Sciatic nerve (tissue), 2 donors: ENCODE data around the gene CRYBG1. TPM values are rescaled to one million over a fixed set of nuclear protein-coding genes. Genes with fewer than 3 reads are reported as not detected.
A peak's percentile ranks its signal among the peaks of the same experiment; 100 is the strongest.
"Not testable (repeated sequence)": the region's sequence is repeated elsewhere in the genome, so short reads cannot be mapped to it uniquely, and the experiment has no call there.

Experiments used
- ATAC-seq: fragments of 200-7000 bp; cut with Tn5 transposase; one replicate; pipeline ENCODE4 v1.9.1; 2020; ENCODE audit warnings: mild to moderate bottlenecking, moderate library complexity
- DNase-seq: peaks from one replicate; pipeline ENCODE4 v3.0.0-alpha.2; 2020; ENCODE audit warnings: low spot score
- intact Hi-C: fragments of 100-400 bp; cut with DNase I; formaldehyde crosslinking; loops from one replicate; pipeline ENCODE4 v1.14.2; 2022
- total RNA-seq: library from RNA; stranded (reverse); fragmentation: NEBNext Ultra II Directional; extraction: Animal tissue kit (Norgen Biotek cat#: 25700); gene quantifications from one replicate; pipeline ENCODE4 v1.2.1, GENCODE V29; 2021
- donor health status: DM: no; HTN: no; CAD: no.
- donor health status: DM: no; HTN: no; CAD: no.

The CRYBG1 gene
- total RNA-seq, 1 donor from 2014 or later: 10.7 TPM

- intact Hi-C loops: no loop called here
- DNase-seq: no peak
- ATAC-seq: no peak
Measured at GRCh38 chr6:106514583-106514885, 154.0 kb downstream of the CRYBG1 start.

- DNase-seq, intact Hi-C loops, ATAC-seq: not testable (repeated sequence)
Measured at GRCh38 chr6:106515582-106515981, 155.1 kb downstream of the CRYBG1 start.

GRCh38 chr6:106516616-106517015 lies 156.1 kb downstream of the CRYBG1 start:
- intact Hi-C loops: no loop called here
- ATAC-seq (no peak), DNase-seq (no peak)

GRCh38 chr6:106517706-106518105 lies 157.2 kb downstream of the CRYBG1 start:
- ATAC-seq: no peak
- intact Hi-C loops: no loop called here
- DNase-seq: no peak

DNA sequence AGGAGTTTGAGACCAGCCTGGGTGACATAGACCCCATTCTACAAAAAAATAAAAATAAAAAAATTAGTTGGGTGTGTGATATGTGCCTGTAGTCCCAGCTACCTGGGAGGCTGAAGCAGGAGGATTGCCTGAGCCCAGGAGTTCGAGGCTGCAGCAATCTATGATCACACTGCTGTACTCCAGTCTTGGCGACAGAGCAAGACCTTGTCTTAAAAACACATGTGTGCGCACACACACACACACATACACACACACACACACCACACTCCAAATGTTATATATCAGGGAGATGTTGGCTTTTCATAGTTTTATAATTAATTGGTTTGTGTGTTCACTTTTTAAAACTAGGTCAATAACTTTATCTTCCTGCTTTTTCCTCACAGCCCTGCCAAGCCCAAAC lies 158.2 kb downstream of the CRYBG1 start:
- ATAC-seq (no peak), DNase-seq (no peak)
- intact Hi-C loops: no loop called here

- intact Hi-C loops: no loop called here
- DNase-seq: no peak
Measured at GRCh38 chr6:106519460-106520394, 159.2 kb downstream of the CRYBG1 start.

DNA sequence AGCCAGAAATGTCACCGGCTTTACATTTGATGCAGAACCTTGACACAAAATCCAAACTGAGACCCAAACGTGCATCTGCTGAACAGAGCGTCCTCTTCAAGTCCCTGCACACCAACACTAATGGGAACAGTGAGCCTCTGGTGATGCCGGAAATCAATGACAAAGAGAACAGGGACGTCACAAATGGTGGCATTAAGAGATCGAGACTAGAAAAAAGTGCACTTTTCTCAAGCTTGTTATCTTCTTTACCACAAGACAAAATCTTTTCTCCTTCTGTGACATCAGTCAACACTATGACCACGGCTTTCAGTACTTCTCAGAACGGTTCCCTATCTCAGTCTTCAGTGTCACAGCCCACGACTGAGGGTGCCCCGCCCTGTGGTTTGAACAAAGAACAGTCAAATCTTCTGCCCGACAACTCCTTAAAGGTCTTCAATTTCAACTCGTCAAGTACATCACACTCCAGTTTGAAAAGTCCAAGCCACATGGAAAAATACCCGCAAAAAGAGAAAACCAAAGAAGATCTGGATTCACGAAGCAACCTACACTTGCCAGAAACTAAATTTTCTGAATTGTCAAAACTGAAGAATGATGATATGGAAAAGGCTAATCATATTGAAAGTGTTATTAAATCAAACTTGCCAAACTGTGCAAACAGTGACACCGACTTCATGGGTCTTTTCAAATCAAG lies 160.3 kb downstream of the CRYBG1 start:
- no peak for DNase-seq
- intact Hi-C loops: no loop called here
- ATAC-seq: peak; percentile 55

More at GRCh38 chr6:106519460-106520394, 159.2 kb downstream of the CRYBG1 start:
- ATAC-seq: peak; percentile 67

- intact Hi-C loops: no loop called here
- ATAC-seq (no peak), DNase-seq (no peak)
Measured at GRCh38 chr6:106522562-106523250, 162.2 kb downstream of the CRYBG1 start.

DNA sequence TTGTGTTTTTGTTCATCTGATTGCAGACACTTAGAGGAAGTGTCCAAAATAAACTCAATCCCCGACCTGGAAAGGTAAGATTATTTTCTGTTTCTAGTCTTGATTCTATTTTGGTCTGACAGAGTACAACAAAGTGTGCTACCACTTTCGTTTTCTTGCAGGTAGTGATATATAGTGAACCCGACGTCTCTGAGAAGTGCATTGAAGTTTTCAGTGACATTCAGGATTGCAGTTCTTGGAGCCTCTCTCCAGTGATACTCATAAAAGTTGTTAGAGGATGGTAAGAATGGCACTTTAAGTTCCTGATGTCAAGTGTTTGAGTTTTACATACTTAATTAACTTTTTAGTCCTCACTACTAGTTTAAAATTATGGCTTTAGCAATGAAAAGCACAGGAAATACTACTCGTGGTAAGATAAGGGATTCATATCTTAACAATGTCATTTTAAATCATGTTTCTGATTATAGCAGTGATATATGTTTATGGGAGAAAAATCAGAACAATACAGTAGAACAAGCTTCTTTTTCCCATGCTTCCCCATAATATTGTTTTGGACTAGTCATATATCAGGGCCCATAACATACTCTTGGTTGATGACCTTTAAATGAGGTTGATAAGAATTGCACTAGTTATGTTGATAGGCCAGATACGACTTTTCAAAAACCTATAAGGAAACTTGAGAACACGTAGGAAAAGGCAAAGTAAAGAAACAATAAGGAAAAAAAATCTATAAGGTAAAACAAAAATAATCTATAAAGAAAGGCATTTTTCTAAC lies 164.8 kb downstream of the CRYBG1 start:
- DNase-seq (no peak), ATAC-seq (no peak)
- intact Hi-C loops: no loop called here

- DNase-seq: no peak
- no peak for ATAC-seq
- intact Hi-C loops: no loop called here
Measured at GRCh38 chr6:106525882-106526275, 165.4 kb downstream of the CRYBG1 start.

DNA sequence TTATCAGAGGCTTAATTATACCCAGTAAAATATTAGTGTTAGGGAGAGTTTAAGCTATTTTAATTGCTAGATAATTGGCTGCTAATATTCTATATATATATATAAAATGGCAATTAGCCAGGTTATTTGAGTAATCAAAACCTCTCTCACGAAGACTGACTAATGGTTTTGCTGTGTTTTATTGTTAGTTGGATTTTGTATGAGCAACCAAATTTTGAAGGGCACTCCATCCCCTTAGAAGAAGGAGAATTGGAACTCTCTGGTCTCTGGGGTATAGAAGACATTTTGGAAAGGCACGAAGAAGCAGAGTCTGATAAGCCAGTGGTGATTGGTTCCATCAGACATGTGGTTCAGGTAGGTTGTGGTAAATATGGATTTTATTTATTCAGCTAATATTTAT lies 166.6 kb downstream of the CRYBG1 start:
- intact Hi-C loops: no loop called here
- ATAC-seq: no peak

DNA sequence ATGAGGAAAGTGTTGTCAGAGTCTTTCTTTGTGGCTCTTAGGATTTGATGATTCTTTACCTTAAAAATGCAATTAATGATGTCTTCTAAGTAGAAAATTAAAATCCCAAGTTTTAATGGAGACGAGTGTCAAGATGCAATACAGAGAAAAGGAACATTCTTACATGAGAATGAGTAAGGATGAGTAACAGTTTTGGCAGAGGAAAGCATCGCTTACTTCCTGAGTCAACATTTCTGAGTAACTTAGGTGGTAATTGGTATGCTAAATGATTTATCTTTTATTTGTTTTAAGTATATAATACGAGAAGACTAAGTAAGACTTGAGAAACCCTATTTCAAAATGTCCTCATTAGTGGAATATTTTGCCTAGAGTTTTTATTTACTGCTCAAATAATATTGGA lies 167.5 kb downstream of the CRYBG1 start:
- intact Hi-C loops: no loop called here
- ATAC-seq (no peak), DNase-seq (no peak)

More for the DNA sequence above, 166.6 kb downstream of the CRYBG1 start:
- DNase-seq: no peak

GRCh38 chr6:106528521-106528920 lies 168.0 kb downstream of the CRYBG1 start:
- DNase-seq: no peak
- no peak for ATAC-seq
- intact Hi-C loops: no loop called here

DNA sequence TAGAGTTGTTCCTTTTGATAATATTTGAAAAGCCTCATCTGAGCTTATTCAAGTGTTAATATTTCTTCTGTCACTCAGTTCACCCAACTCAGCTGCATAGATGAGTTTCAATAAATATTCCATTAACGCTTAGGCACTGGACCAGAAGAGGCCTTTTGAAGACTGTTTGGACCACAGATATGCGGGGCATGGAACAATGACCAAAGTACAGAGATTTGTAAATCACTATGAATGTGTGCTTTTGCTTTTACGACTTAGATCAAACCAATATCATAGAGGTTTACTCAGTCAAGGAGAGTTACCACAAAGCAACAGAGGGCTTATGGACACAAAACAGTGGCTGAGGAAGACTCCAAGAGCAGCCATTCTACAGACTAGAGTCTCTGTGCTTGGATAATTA lies 168.9 kb downstream of the CRYBG1 start:
- intact Hi-C loops: no loop called here
- ATAC-seq: no peak
- DNase-seq: no peak

DNA sequence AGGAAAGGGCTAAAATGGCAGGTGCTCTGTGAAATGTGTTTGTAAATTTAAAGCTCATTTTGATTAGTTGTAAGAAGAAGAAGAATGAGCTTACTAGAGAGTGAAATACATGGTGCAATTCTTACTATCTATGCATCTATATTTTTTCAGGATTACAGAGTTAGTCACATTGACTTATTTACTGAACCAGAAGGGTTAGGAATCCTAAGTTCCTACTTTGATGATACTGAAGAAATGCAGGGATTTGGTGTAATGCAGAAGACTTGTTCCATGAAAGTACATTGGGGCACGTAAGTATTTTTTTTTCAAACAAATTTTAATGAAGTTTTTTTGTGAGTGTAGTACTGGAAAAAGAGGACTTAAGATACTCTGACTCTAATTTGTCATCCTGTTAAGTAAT lies 169.5 kb downstream of the CRYBG1 start:
- DNase-seq (no peak), ATAC-seq (no peak)
- intact Hi-C loops: no loop called here

GRCh38 chr6:106530502-106530901 lies 170.0 kb downstream of the CRYBG1 start:
- DNase-seq (no peak), ATAC-seq (no peak)
- intact Hi-C loops: no loop called here

DNA sequence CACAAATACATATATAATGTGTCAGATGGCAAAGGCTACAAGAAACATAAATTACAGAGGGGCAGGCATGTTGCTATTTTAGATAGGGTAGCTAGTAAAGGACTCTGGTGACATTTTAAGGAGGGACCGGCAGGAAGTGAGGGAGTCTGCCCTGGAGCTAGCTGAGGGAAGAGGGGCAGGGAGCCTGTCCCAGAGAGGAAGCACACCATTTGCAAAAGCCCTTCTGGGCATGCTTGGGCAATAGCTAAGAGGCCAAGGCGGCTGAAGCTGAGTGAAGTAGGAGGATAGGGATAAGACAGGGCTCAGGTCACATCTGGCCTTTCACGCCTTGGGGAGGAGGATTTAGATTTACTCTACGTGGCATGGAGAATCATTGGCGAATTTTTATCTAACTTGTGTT lies 172.5 kb downstream of the CRYBG1 start:
- ATAC-seq (no peak), DNase-seq (no peak)
- intact Hi-C loops: no loop called here

DNA sequence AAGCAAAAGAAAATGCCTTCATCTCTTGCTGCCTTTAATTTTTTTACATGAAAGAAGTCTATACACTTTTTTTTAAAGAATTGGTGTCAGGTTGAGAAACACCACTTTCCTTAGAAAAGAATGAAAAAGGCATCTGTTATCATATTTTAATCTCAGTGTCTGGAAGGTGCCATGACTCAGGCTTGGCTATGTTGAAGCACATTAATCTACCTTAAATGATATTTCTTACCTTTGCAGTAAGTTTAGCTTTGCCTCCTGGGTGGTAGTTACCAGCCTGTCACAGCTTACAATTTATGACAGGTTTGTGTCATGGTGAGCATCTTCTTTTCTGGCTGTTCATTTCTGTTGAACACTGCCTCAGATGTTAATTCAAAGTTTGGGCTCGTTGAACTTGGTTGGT lies 173.5 kb downstream of the CRYBG1 start:
- DNase-seq: no peak
- no peak for ATAC-seq
- intact Hi-C loops: no loop called here

DNA sequence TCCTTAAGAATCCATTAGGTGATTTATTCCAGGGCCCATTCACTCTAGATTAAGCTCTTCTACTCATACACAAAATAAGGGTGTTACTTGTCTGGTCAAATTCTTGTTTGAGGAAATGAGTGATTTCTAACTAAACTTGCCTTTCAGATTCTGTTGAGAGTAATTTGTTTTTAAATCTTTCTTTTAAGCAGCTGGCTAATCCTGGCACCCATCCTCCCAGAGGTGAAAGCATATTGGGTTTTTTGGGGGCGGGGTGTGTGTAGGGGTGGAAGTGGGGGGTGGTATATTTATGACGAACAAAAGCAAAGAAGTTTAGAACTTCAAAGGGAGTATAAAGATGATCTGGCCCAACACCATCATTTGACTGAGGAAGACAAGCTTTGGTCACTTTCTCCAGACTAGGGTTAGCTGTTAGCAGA lies 174.1 kb downstream of the CRYBG1 start:
- no peak for ATAC-seq
- intact Hi-C loops: no loop called here
- no peak for DNase-seq
